ENCODE results near the gene PDE11A.

Gene PDE11A

DNA sequence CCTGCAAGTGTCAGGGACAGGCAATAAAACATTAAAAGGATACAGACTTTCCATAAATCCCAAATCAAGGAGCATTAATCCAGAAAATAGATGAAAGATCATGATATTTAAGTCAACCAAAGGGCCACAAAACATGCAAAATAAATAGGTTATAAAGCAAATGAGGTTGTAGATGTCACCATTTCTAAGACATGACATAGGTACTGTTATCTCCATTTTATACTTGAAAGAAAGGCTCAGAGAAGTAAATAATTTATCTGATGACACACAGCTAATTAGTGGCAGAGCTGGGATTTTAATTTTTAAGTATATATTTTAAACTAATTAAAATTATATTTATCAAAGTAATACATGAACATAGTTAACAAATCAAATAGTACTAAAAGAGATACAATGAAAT is 378.2 kb downstream of the PDE11A start:
- no peak overlapping the region for H3K27ac ChIP-seq
- TF ChIP-seq, protein P1, sequence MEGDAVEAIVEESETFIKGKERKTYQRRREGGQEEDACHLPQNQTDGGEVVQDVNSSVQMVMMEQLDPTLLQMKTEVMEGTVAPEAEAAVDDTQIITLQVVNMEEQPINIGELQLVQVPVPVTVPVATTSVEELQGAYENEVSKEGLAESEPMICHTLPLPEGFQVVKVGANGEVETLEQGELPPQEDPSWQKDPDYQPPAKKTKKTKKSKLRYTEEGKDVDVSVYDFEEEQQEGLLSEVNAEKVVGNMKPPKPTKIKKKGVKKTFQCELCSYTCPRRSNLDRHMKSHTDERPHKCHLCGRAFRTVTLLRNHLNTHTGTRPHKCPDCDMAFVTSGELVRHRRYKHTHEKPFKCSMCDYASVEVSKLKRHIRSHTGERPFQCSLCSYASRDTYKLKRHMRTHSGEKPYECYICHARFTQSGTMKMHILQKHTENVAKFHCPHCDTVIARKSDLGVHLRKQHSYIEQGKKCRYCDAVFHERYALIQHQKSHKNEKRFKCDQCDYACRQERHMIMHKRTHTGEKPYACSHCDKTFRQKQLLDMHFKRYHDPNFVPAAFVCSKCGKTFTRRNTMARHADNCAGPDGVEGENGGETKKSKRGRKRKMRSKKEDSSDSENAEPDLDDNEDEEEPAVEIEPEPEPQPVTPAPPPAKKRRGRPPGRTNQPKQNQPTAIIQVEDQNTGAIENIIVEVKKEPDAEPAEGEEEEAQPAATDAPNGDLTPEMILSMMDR (IDR thresholded peaks at IDR 0.05) = no peak
- TF ChIP-seq ZFX (IDR thresholded peaks at IDR 0.05; ENCODE audit: borderline replicate concordance) = no peak

DNA sequence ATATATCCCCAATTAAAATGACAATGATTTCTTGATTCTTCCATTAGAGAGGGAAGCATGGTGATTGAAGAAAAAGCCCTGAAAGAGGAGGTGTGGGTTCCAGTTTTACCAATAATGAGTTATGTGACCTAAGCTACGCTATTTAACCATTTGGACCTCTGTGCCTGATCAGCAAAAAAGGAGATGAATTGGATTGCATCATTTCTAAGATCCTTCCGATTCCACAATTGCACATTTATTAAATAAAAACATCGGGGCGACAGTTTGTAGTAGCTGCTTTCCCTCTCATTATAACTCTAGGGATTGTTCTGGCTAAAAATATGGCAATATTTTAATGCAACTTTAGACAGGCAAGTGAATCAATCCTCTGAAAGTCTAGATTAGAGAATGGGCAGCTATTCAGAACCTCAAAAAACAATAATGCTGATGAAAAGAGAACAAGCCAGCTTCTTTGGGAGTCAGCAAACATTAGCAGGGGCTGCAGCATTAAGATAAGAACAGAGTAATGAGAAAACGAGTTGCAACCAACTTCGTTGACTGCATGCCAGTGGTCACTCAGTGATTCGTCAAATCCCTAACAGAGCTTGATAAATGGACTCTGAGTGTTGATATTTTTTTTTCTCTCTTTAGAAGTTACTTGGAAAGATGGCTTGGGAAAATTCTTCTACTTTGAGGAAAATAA is 378.8 kb downstream of the PDE11A start:
- TF ChIP-seq, protein P1 (IDR thresholded peaks at IDR 0.05) = no peak
- TF ChIP-seq ZFX (IDR thresholded peaks at IDR 0.05; ENCODE audit: borderline replicate concordance) = no peak
- no peak overlapping the region for H3K27ac ChIP-seq

DNA sequence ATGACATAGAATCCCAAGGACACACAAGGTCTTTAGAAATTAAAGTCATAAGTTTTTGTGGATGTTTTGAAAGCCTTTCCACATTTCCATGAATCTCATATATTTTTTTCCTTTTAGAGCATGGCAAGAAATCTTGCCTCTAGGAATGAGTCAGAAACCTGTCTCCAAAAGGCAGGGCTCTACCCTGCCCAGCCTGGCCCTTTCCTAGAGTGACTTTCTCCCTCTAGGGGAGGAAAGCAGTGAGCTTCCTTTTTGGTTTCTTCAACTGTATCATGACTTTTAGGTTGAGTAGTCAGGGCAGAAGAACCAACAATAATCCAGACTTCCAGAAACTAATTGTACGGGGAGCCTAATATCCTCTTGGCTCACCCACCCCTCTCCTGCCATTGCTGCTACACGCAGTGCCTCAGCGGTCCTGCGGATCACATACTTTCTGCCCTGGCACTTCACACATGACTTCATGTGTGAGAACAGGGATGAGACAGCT is 379.8 kb downstream of the PDE11A start:
- no peak for TF ChIP-seq ZFX (IDR thresholded peaks at IDR 0.05; ENCODE audit: borderline replicate concordance)
- TF ChIP-seq, protein P1 (IDR thresholded peaks at IDR 0.05) = no peak
- H3K27ac ChIP-seq = no peak overlapping the region

DNA sequence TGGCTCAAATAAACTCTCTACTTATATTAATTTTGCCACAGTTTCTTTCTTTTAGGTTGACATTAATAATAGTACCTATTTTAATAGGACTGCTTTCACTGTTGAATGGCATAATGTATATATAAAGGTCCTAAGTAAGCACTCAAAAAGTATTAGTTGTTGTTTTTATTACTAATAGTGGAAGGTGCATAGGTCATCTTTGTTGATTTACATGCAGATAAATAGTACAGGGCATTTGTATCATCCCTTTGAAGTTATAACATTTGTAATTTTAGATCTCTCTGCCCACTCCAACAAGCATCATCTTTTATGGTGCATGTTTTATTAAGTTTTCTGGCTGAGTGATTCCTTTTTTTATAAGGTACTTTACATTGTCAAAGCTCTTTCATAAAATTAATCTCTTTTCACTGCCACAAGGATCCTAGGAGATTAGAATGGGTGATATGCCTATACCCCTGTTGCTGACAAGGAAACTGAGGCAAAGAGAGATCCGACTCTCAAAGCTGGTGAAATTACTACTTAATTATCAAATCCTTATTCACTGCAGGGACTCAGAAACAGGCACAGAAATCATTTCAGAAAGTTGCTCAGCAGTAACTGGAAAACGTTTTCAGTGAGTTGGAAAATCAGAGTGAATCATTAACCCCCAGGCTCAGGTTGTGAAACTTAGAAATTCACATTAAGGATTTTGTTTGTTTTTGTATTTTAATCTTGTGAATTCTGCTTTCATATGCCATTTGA is 380.4 kb downstream of the PDE11A start:
- TF ChIP-seq, protein P1 (IDR thresholded peaks at IDR 0.05) = no peak
- no peak for TF ChIP-seq ZFX (IDR thresholded peaks at IDR 0.05; ENCODE audit: borderline replicate concordance)
- H3K27ac ChIP-seq = no peak overlapping the region

DNA sequence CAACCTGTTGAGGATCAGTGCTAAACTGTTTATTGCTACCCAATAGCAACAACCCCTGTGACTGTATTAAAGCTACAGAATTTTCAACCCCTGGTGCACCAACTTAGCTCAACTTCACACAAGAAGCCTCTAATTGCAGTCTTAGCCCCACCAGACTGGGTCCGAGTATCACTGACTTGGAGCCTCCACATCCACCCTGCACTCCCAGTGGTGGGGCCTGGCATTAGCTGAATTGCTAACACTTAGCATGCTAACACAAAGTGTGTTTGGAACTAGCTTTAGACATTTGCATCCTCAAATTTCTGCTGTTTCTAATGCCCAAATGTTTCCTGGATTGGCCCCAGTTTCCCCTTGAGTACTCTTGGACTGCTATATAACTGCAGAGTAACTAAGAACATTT is 381.4 kb downstream of the PDE11A start:
- no peak overlapping the region for H3K27ac ChIP-seq
- TF ChIP-seq, protein P1 (IDR thresholded peaks at IDR 0.05) = no peak
- no peak for TF ChIP-seq ZFX (IDR thresholded peaks at IDR 0.05; ENCODE audit: borderline replicate concordance)

DNA sequence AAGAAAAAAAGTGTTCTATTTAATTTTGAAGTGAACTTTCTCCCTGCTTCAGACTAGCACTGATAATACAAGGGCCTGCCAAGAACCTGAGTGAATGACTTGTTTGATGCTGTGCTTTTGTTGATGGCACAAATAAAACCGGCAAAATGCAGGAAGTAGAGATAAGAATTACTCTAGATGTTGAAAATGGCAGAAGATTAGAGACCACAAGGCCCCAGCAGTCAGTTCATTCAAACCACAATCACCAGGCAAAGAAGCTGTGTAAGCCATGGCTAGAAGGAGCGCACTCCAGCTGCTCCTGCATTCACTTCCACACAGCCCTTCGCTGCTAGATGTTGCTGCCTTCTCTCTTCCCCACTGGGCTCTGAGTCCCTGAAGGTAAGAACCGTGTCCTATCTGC is 383.0 kb downstream of the PDE11A start:
- TF ChIP-seq ZFX (IDR thresholded peaks at IDR 0.05; ENCODE audit: borderline replicate concordance) = no peak
- TF ChIP-seq, protein P1 (IDR thresholded peaks at IDR 0.05) = no peak

DNA sequence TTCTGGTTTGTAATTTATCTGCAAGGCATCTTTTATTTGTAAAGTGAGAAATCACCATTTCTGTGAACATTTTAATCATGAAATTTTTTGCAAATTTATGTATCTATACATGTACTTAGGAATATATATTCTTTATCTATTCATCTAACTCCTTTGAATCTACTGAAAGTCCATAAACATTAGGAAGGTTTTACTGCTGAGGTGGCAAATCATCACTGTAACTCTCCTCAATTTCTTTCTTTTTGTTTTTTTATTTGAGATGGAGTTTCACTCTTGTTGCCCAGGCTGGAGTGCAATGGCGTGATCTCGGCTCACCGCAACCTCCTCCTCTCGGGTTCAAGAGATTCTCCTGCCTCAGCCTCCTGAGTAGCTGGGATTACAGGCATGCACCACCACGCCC is 383.7 kb downstream of the PDE11A start:
- TF ChIP-seq, protein P1 (IDR thresholded peaks at IDR 0.05) = no peak
- no peak for TF ChIP-seq ZFX (IDR thresholded peaks at IDR 0.05; ENCODE audit: borderline replicate concordance)
- H3K27ac ChIP-seq = no peak overlapping the region

More for the DNA sequence above, 383.0 kb downstream of the PDE11A start:
- no peak overlapping the region for H3K27ac ChIP-seq
